CD1c-positive myeloid dendritic cell (primary cell): Measurements from ENCODE around the gene STK38.
"Not testable (repeated sequence)": the region's sequence is repeated elsewhere in the genome, so short reads cannot be mapped to it uniquely, and the experiment has no call there.

Source experiments
- DNase-seq: peaks from one replicate; pipeline ENCODE4 v3.0.0-alpha.2; 2016; ENCODE audit errors: extremely low spot score

The STK38 gene

DNA sequence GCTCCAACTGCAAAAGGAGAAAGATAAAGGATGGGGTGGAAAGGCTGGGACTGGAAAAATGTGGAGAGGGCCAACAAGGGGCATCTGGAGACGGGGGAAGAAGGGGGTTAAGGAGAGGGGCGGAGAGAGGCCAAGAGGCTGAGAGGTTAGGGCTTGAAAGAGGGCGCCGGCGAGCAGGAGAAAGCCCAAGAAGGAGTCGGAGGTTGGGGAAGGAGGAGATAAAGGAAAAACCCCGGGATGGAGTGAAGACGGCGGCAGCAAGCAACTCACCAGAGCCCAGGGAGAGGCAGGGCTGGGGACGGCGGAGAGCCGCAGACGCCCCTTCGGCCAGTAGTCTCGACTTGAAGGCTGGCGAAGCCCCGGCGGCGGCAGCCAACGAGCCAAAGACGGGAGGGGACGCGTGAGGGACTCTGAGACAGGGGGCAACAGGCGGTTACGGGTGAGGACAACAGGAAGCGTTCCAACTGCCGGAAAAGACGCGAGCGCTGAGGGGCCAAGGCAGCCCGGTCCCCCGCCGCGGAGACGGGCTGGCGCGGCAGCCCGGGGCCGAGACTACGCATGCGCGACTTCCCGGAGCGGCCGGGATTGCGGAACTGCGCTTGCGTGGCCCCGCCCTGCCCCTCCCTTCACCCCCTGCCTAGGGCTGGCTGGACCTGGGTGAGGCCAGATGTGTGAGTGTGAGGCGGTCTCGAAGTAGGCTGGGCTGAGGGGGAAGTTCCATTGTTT, at the start of gene STK38:
STK38 (minus strand) TSS at position 560 of the 726 bp plus-strand sequence. CDS start 7,277 bp downstream, outside the sequence.
- DNase-seq, result peak; percentile 96

DNA sequence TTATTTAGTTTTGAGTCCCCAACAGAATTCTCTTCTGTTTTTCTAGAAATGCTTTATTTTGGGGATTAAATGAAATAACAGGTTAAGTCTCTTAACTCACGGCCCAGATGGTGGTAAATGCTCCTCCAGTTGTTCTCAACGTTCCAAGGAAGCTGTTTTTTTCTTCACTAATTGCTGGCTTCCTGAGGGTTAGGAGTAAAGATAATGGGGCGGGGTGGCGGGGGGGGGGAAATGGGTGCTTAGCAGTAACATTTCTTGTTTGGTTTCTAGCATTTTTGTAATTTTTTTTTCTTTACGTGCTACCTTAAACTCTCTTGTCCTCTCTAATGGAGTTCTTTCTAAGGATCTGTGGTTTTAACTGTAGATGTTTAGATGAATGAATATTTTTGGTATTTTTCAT, 49.1 kb upstream of the STK38 start:
- no peak for DNase-seq

DNA sequence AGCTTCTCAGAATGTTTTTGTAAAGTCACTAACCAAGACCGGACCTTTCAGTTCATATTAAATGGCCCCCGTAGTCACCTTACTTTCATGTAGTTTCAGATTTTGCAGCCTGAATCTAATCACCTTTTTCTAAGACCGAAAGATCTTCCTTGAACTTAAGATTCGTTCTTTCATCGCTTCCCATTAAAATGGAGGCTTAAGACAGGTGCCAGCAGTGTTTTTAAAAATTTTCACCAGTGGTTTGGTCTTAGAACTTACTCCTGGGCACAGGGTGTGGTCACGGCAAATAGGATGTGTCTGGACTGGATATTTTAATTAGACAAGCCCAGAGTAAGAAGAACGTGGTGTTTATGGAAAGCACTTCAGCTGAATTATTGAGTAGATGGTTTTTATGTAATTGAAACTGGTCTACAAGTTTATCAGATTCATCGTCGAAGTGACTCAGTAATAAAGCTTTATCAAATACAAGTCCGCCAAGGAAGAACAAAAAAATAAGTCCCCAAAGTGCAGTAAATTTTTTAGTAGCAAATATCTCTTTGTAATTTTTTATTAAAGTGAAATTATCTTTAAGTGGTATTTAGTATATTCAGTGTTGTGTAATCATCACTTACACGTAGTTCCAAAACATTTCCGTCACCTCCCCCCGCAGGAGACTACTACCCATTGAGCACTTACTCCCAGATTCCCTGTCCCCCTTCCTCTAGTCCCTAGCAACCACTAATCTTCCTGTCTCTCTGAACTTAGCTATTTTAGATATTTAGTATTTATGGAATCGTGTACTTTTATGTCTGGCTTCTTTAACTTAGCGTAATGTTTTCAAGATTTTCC, 47.8 kb upstream of the STK38 start:
- DNase-seq, result peak; percentile 57

DNA sequence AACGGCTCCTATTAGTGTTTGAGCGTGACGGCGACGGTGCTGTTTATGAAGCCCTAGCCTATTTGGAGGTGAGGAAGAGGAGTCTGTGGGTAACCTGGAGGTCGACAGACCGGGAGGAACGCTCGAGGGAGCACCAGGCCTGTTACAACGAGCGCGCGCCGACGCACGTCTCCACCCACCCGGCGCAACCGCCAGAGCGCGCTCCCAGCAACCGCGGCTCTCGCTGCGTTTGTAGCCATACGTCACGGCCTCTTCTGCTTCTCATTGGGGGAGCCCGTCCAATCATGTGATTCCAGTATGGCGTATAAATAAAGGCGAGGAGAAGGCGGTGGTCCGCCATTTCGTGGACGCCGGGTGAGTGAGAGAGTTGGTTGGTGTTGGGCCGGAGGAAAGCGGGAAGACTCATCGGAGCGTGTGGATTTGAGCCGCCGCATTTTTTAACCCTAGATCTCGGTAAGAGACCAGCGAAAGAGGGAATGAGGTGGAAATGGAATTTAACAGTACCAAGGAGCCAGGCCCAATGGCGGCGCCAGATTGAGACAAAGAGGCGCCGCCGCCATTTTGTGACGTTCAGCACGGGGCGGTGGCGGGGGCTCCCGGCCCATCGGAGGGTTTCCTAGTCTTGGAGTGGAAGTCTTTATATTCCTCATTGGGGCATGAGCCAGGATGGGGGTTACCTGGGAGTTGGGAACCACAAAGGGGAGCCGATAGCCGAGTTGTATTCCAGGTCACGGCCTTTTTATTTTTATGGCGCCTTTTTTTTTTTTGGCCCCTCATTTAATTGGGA, 46.9 kb upstream of the STK38 start, which contains the start of gene SRSF3:
SRSF3 (plus strand) TSS at position 334 of the 787 bp plus-strand sequence. CDS start 2,401 bp downstream, outside the sequence.
- peak; percentile 99 for DNase-seq

DNA sequence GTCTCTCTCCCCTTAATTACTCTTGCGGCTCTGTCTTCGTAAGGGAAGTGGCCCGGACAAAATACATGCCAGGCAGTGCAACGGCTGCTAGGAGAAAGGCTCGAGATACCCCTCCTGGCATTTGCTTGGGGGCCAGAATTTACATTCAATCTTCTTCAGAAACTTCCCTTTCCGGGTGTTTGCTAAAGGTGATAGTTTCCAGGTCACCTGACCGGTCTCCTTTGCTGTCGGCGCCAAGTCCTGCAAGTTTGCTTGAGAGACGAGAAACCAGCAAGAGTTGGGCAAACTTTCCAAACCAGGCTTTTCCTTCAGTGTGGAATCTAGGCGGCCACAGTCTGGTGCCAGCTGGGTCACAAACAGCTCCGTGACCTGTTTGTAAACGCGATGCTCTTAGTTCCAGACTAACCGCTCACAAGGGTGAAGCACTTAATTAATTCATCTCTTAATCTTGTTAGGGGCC, 46.3 kb upstream of the STK38 start:
- peak; percentile 60 for DNase-seq

DNA sequence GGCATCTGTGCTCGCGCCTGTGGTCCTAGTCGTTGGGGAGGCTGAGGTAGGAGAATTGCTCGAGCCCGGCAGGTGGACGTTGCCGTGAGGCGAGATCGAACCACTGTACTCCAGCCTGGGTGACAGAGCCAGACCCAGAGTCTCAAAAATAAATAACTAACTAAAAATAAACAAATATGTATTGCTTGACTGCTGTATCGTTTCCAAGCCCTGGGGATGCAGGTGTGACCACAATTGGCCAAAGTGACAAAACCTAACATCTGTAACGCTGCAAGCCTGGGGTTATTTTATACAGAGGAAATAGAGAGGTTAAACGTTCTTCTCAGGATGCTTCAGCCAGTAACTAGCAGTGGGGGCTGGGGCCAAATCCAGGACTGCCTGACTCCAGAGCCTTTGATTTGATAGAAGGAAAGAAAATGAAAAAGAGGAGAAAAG, 45.0 kb upstream of the STK38 start:
- no peak for DNase-seq

DNA sequence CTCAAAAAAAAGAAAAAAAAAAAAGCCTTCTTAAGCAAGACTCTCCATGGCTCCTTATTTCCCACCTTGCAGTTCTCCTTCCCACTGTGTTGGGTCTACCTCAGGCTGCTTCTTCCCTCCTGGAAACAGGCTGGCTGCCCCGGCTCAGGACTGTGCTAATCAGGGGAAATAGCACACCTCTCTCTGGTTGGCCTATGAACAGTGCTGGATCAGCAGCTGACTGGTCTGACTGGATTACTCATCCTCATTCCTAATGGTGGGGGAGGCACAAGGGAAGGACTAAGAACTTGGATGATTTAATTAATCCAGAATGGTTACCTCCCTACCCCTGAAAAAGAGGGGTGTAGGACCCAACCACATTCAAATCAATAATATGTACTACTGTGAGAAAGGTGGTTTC, 43.0 kb upstream of the STK38 start:
- DNase-seq, result no peak

DNA sequence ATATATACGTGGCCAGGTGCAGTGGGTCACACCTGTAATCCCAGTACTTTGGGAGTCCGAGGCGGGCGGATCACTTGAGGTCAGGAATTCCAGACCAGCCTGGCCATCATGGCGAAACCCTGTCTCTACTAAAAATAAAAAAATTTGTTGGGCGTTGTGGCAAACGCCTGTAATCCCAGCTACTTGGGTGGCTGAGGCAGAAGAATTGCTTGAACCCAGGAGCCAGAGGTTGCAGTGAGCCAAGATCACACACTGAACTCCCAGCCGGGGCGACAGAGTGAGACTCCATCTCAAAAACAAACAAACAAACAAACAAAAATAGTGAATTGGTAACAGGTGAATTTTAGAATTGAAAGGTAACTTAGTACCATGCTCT, 41.7 kb upstream of the STK38 start:
- not testable (repeated sequence) for DNase-seq

DNA sequence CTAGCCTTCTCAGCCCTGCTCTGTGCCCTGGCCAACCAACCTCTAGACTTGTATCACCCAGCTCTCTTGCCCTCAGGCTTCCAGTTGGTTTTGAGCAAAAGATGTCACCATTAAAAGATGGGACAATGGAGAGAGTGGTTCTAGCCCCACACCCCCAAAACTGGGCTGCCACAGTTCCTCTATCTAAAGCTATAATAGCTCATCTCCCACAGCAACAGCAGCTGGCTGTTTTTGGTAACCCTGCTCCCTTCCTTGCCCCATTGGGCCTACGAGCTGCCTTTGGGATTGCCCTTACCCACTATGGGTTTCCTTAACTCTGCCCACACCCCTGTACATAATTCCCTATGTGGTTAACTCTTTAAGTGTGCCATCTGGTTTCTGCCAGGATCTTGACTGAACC, 39.3 kb upstream of the STK38 start:
- DNase-seq, result no peak

DNA sequence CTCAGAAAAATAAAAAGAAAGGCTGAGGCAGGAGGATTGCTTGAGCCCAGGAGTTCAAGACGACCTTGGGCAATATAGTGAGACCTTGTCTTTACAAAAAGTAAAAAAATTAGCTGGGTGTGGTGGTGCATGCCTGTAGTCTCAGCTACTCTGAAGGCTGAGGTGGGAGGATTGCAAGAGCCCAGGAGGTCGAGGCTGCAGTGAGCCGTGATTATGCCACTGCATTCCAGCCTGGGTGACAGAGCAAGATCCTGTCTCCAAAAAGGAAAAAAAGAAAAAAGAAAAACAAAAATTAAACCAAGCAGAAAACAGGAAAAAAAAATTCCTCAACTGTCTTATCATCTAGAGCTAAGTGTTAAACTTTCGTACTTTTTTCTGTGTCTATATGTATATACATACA, 34.4 kb upstream of the STK38 start:
- no peak for DNase-seq

DNA sequence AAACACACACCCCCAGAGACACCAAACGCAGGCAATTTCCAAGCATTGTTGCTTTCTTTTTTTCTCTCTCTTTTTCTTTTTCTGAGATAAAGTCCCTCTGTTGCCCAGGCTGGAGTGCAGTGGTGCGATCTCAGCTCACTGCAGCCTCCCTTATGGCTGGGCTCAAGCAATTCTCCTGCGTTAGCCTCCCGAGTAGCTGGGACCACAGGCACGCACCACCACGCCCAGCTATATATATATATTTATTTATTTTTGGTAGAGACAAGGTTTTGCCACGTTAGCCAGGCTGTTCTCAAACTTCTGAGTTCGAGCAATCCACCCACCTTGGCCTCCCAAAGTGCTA, 32.9 kb upstream of the STK38 start:
- DNase-seq, result no peak

DNA sequence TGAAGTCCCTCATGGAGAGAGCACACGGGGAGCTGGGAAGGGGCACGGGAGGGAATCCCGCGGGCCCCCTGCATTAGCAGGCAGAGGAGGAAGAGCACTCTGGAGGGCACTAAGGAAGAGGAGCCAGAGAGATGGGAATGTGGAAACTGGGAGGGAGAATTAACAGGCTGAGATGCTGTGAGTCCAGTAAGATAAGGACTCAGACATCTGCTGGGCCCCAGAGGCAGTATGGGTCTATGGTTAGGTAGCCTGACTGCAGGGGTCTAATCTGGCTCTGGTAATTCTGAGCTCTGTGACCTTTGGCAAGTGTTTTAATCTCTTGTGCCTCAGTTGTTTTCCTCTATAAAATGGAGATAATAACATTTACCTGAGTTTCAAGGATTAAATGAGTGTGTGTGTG, 31.2 kb upstream of the STK38 start:
- no peak for DNase-seq

DNA sequence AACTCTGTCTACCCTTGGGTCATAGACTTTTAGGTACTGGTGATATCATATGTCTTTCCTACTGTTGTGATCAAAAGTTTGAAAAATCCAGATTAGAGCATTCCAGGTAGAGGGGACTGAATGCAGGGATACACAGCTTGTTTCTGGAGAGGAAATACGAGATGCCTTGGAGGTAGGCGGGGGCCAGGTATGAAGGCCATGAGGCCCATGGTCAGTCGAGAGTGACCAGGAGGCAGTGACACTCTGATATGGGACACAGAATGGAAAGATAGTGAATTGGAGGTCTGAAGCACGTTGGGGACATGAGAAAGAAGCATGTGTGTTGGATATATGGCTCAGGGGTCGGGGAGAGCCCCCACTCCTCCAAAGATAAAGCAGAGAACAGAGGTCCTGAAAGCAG, 30.8 kb upstream of the STK38 start:
- DNase-seq, result no peak

DNA sequence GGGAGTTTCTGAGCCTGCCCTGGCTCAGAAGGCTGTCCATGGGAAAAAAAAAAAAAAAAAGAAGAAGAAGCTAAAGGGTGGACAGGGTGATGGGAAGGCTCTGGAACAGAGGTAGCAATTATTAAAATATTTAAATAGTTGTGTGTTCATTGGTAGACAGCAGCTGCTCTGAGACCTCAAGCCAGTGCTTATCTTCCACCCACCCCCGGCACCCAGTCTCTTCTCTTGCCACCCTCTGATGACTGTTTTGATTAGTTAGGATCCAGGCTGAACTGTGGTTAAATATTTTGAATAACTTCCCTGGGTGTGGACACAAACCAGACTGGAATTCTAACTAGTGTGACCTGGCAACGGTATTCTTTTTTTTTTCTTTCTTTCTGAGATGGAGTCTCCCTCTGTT, 30.0 kb upstream of the STK38 start:
- DNase-seq, result no peak

DNA sequence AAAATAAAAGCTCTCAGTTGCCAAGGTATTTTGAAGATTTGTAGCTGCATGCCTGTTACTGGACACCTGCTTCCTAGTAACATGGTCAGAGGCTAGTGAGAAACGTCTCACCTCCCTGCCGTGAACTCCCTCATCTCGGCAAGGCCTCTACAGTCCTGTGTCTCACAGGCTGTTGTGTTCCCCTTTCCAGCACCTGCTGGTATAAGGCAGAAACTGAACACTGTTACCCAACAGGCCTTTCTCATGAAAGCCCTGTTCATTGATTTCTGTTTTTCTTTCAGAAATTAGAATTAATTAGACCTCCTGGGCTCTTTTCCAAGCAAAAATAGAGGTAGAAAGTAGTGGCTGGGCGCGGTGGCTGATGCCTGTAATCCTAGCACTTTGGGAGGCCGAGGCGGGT, 29.3 kb upstream of the STK38 start:
- peak; percentile 41 for DNase-seq

DNA sequence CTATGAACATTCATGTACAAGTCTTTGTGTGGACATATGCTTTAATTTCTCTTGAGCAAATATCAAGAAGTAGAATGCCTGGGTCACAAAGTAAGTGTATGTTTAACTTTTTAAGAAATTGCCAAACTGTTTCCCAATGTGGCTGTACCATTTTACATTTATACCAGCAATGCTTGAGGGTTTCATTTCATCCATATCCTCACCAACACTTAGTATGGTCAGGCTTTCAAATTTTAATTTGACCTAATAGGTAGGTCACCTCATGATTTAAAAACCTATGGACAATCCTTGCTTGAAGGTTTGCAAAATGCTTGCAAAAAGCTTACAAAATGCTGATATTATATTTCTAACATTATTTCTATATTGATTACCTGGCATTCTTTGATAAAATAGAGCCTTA, 27.4 kb upstream of the STK38 start:
- DNase-seq, result no peak

DNA sequence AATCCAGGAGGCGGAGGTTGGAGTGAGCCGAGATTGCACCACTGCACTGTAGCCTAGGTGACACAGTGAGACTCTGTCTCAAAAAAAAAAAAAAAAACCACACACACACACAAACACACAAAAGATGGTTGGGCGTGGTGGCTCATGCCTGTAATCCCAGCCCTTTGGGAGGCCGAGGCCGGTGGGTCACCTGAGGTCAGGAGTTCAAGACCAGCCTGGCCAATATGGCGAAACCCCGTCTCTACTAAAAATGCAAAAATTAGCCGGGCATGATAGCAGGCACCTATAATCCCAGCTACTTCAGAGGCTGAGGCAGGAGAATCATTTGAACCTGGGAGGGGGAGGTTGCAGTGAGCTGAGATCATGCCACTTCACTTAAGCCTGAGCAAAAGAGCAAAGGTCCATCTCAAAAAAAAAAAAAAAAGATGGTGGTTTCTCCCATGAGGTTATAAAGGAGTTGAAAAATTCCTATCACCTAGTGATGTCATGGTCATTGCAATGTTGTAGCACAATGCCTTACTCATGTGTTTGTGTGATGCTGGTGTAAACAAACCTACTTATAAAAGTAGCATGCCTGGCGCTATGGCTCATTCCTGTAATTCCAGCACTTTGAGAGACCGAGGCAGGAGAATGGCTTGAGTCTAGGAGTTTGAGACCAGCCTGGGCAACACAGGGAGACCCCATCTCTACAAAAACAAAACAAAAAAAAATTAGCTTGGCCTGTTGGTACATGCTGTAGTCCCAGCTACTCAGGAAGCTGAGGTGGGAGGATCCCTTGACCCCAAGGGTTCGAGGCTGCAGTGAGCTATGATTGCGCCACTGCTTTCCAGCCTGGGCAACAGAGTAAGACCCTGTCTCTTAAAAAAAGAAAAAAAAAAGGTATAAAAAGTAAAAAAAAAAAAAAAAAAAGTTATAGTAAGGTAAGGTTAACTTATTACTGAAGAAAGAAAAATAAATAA, 25.4 kb upstream of the STK38 start:
- DNase-seq, result not testable (repeated sequence)

DNA sequence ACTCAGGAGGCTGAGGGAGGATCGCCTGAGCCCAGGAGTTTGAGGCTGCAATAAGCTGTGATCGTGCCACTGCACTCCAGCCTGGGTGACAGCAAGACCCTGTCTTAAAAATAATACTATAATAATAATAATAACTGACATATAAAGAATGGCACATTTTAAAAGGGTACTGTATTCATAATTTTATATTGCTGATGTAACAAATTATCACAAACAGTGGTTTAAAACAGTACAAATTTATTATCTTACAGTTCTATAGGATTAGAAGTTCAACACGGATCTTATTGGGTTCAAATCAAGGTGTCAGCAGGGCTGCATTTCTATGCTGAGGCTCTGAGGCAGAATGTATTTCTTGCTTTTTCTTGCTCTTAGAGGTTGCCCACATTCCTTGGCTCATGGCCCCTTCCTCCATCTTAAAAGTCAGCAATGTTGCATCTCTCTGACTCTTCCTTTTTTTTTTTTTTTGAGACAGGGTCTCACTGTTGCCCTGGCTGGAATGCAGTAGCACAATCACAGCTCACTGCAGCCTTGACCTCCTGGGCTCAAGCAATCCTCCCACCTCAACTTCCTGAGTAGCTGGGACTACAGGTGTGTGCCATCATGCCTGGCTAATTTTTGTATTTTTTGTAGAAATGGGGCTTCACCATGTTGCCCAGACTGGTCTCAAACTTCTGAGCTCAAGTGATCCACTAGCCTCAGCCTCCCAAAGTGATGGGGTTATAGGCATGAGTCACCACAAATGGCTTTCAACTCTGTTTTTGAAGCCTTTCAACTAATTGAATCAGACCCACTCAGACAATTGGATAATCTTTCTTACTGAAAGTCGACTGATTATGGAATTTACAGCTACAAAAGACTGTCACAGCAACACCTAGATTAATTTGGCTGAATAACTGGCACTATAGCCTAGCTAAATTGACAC, 24.1 kb upstream of the STK38 start:
- DNase-seq, result no peak

DNA sequence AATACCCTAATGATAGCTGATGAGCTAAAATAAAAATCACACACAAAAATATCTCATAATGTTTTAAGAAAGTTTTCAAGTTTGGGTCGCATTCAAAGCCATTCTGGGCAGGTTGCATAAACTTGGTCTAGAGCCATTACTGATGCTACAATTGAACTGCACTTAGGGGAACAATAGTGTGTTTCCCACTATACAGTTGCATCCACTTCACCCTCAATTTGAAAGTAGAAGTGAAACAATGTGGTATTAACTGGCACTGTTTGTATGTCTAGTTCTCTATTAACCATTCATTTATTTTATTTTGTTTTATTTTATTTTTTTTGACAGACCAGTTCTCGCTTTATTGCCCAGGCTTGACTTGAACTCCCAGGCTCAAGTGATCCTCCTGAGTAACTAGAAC, 23.0 kb upstream of the STK38 start:
- DNase-seq, result peak; percentile 49

DNA sequence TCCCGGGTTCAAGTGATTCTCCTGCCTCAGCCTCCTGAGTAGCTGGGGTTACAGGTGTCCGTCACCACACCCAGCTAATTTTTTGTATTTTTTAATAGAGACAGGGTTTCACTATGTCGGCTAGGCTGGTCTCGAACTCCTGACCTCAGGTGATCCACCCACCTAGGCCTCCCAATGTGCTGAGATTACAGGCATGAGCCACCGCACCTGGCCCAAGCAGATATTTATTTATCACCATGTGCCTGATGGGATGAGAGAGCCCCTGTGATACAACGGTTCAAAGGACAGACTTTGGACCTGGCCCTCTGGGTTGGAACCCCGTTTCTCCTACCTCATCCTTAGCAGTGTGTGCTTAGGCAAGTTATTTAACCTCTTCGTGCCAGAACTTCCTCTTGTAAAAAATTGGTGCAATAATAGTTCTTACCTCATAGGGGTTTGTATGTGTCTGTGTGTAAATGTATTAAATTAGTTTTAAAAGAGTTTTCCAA, 19.2 kb upstream of the STK38 start:
- no peak for DNase-seq
